Suprapubic skin (tissue), 3 donors: ENCODE results near the gene ANKRD34A.
A peak's percentile ranks its signal among the peaks of the same experiment; 100 is the strongest.

ENCODE experiments used
- POLR2AphosphoS5 ChIP-seq, 3 donors: sonication (generic); formaldehyde crosslinking; IDR thresholded peaks; one replicate each; pipeline ENCODE4 v1.6.1; 2017; ENCODE audit warnings: antibody characterized with exemption in 3 of 3
- TF ChIP-seq, protein P1 (sequence below), 2 donors: fragments of 200-600 bp in 1 of 2; fragments of 450-650 bp in 1 of 2; sonication (generic) in 1 of 2; IDR thresholded peaks; one replicate each; pipeline ENCODE4 v1.5.1; 2016 to 2019; ENCODE audit warnings: antibody characterized with exemption in 2 of 2, mild to moderate bottlenecking in 1 of 2, moderate library complexity in 1 of 2

DNA sequence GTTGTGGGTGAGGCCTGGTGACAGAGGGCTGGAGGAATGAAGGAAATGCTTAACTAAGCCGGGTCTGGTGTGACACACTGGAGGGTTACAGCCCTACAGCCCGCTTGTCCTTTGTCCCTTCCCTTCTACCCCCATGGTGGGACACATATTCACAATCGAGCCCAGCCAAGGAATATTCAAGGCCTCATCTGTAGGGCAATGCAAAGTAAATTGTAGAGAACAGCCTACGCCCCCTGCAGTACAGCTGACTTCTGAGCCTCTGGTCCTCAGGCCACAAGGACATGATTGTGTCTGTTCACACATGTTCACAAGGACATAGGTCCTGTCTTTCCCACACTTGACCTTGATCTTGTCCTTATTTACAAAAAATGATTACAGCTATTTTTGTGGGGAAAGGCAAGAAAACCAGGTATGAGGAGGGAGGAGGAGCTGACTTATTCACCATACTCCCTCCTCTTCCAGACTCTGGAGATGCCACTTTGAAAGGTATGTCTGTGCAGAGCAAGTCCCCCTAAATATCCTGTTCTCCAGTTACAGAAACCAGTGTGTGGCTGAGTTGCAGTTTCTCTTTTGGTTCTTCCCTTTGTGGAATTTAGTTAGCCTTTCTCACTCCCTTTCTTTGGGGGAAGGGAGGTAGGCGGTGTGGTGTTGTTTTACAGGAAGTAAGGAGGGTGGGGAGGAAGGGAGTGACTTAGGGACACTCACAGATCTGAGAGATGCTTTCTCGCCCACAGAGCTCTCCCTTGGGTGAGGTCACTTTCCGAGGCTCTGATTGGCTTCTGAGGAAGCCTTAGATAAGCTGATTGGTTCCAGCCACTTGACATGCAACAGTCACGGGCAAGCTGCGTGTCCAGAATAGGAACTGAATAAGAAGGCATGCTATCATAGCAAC is 14.7 kb upstream of the ANKRD34A start:
- TF ChIP-seq, protein P1, sequence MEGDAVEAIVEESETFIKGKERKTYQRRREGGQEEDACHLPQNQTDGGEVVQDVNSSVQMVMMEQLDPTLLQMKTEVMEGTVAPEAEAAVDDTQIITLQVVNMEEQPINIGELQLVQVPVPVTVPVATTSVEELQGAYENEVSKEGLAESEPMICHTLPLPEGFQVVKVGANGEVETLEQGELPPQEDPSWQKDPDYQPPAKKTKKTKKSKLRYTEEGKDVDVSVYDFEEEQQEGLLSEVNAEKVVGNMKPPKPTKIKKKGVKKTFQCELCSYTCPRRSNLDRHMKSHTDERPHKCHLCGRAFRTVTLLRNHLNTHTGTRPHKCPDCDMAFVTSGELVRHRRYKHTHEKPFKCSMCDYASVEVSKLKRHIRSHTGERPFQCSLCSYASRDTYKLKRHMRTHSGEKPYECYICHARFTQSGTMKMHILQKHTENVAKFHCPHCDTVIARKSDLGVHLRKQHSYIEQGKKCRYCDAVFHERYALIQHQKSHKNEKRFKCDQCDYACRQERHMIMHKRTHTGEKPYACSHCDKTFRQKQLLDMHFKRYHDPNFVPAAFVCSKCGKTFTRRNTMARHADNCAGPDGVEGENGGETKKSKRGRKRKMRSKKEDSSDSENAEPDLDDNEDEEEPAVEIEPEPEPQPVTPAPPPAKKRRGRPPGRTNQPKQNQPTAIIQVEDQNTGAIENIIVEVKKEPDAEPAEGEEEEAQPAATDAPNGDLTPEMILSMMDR (IDR thresholded peaks at IDR 0.05): no peak
- peak in 2 of 3 donors; percentile 29 to 81 for TF ChIP-seq POLR2AphosphoS5 (IDR thresholded peaks at IDR 0.05)
